IMR-90 (cell line): ENCODE results near the gene TAS2R30. TPM values are rescaled to one million over a fixed set of nuclear protein-coding genes. Genes with fewer than 3 reads are reported as not detected.

Experiments used
- ATAC-seq: fragments of 200-7000 bp; cut with Tn5 transposase; 2 replicates; pipeline ENCODE4 v1.9.1; 2020; ENCODE audit warnings: low read depth, mild to moderate bottlenecking, moderate library complexity
- BruUV-seq: library from RNA; stranded (reverse); fragments of 400-500 nt; replicated peaks from 2 replicates; lab custom pipeline; 2021; lab: Mats Ljungman, UMichigan
- CTCF ChIA-PET: fragments of 300-600 bp; formaldehyde crosslinking; extraction: SDS; loops from one replicate; lab custom pipeline; 2021; ENCODE audit warnings: antibody characterized with exemption; lab: Yijun Ruan, JAX
- POLR2A ChIA-PET: fragments of 300-600 bp; sonication (Branson Sonifier 250); formaldehyde crosslinking; loops from one replicate; lab custom pipeline; 2022; ENCODE audit warnings: antibody characterized with exemption; ENCODE audit not compliant: unreplicated experiment; lab: Charles Lee
- DNase-seq: peaks from one replicate; pipeline ENCODE4 v3.0.0; 2013
- H2AFZ ChIP-seq: replicated peaks from 2 replicates; pipeline ENCODE3; 2013; ENCODE audit warnings: low read length, mild to moderate bottlenecking; ENCODE audit not compliant: poor library complexity
- H2AK5ac ChIP-seq: 2 replicates; pipeline ENCODE4 v1.6.1; 2013; ENCODE audit warnings: low read depth, low read length, inconsistent platforms
- H2AK9ac ChIP-seq: replicated peaks from 2 replicates; pipeline ENCODE3; 2013; ENCODE audit warnings: mild to moderate bottlenecking, low read depth, low read length, moderate library complexity; ENCODE audit not compliant: poor library complexity
- H2BK120ac ChIP-seq: 2 replicates; pipeline ENCODE4 v1.6.1; 2013; ENCODE audit warnings: low read depth, low read length, inconsistent platforms
- H2BK15ac ChIP-seq: 3 replicates; pipeline ENCODE4 v1.6.1; 2013; ENCODE audit warnings: low read depth, low read length, inconsistent platforms
- H2BK20ac ChIP-seq: 2 replicates; pipeline ENCODE4 v1.6.1; 2013; ENCODE audit warnings: low read depth, mild to moderate bottlenecking, inconsistent platforms, low read length, moderate library complexity
- H2BK5ac ChIP-seq: 2 replicates; pipeline ENCODE4 v1.6.1; 2013; ENCODE audit warnings: mild to moderate bottlenecking, low read depth, low read length, inconsistent platforms; ENCODE audit not compliant: poor library complexity, severe bottlenecking
- H3K14ac ChIP-seq: replicated peaks from 2 replicates; pipeline ENCODE4 v1.6.1; 2013; ENCODE audit warnings: low read depth, low read length, inconsistent platforms
- H3K18ac ChIP-seq: 2 replicates; pipeline ENCODE4 v1.6.1; 2013; ENCODE audit warnings: low read depth, low read length, control low read depth
- H3K23ac ChIP-seq: 2 replicates; pipeline ENCODE4 v1.6.1; 2013; ENCODE audit warnings: low read depth, low read length, inconsistent platforms
- H3K27ac ChIP-seq: 2 replicates; pipeline ENCODE4 v1.5.1; 2013; ENCODE audit warnings: mild to moderate bottlenecking, control low read depth, low read length; ENCODE audit not compliant: insufficient read depth
- H3K27me3 ChIP-seq: 2 replicates; pipeline ENCODE4 v1.6.1; 2013; ENCODE audit warnings: low read length; ENCODE audit not compliant: control insufficient read depth, insufficient read depth
- H3K36me3 ChIP-seq: 2 replicates; pipeline ENCODE4 v1.6.1; 2013; ENCODE audit warnings: low read length, mixed read lengths; ENCODE audit not compliant: control insufficient read depth, insufficient read depth
- H3K4ac ChIP-seq: 2 replicates; pipeline ENCODE4 v1.6.1; 2013; ENCODE audit warnings: low read depth, low read length, inconsistent platforms
- H3K4me1 ChIP-seq: 2 replicates; pipeline ENCODE4 v1.6.1; 2013; ENCODE audit warnings: low read length, mixed read lengths; ENCODE audit not compliant: control insufficient read depth, insufficient read depth
- H3K4me2 ChIP-seq: 2 replicates; pipeline ENCODE4 v1.6.1; 2013; ENCODE audit warnings: low read depth, mild to moderate bottlenecking, control low read depth, low read length, moderate library complexity
- H3K4me3 ChIP-seq: 2 replicates; pipeline ENCODE4 v1.5.1; 2013; ENCODE audit warnings: low read depth, mild to moderate bottlenecking, control low read depth, low read length, moderate library complexity; ENCODE audit not compliant: insufficient read depth
- H3K56ac ChIP-seq: 2 replicates; pipeline ENCODE4 v1.6.1; 2013; ENCODE audit warnings: low read length, inconsistent platforms; ENCODE audit not compliant: insufficient read depth; ENCODE audit errors: extremely low read depth
- H3K79me1 ChIP-seq, 2 experiments: 2 replicates each; pipeline ENCODE4 v1.6.1; 2013; ENCODE audit warnings: low read length in 2 of 2, inconsistent platforms in 1 of 2, low read depth in 1 of 2
- H3K9ac ChIP-seq: 2 replicates; pipeline ENCODE4 v1.6.1; 2013; ENCODE audit warnings: low read depth, low read length, control low read depth
- H3K9me1 ChIP-seq: 2 replicates; pipeline ENCODE4 v1.6.1; 2013; ENCODE audit warnings: low read length, inconsistent platforms; ENCODE audit not compliant: insufficient read depth
- H3K9me3 ChIP-seq: 2 replicates; pipeline ENCODE4 v1.6.1; 2013; ENCODE audit warnings: low read length; ENCODE audit not compliant: control insufficient read depth, insufficient read depth
- H4K20me1 ChIP-seq: 2 replicates; pipeline ENCODE4 v1.6.1; 2013; ENCODE audit warnings: low read length, inconsistent platforms; ENCODE audit not compliant: insufficient read depth
- H4K5ac ChIP-seq: 2 replicates; pipeline ENCODE4 v1.6.1; 2013; ENCODE audit warnings: mild to moderate bottlenecking, low read depth, low read length, control low read depth
- H4K8ac ChIP-seq, 2 experiments: 2 replicates each; pipeline ENCODE4 v1.6.1; 2013; ENCODE audit warnings: low read depth in 2 of 2, low read length in 2 of 2, control low read depth in 1 of 2, inconsistent platforms in 1 of 2
- H4K91ac ChIP-seq: 2 replicates; pipeline ENCODE4 v1.6.1; 2013; ENCODE audit warnings: low read depth, low read length, inconsistent platforms; ENCODE audit not compliant: insufficient read depth
- BHLHE40 ChIP-seq: fragments of 150-350 bp; IDR thresholded peaks from 2 replicates; pipeline ENCODE4 v1.6.1; 2016; ENCODE audit warnings: mild to moderate bottlenecking, low read depth, low read length
- CEBPB ChIP-seq: IDR thresholded peaks from 2 replicates; pipeline ENCODE4 v1.6.1; 2012; ENCODE audit warnings: low read depth, low read length, improper control_type of control experiment
- CHD1 ChIP-seq: IDR thresholded peaks from 2 replicates; pipeline ENCODE4 v1.6.1; 2012; ENCODE audit warnings: low read depth, low read length, improper control_type of control experiment
- CTCF ChIP-seq: conservative IDR thresholded peaks from 2 replicates; pipeline ENCODE4 v1.5.1; 2012; ENCODE audit warnings: mild to moderate bottlenecking, low read depth, low read length, improper control_type of control experiment
- ELK1 ChIP-seq: fragments of 150-350 bp; IDR thresholded peaks from 2 replicates; pipeline ENCODE4 v1.6.1; 2016; ENCODE audit warnings: low read depth, mild to moderate bottlenecking, low read length, moderate library complexity, borderline replicate concordance
- FOS ChIP-seq: fragments of 150-350 bp; IDR thresholded peaks from 2 replicates; pipeline ENCODE4 v1.6.1; 2016; ENCODE audit warnings: low read depth, low read length
- MAFK ChIP-seq: IDR thresholded peaks from 2 replicates; pipeline ENCODE4 v1.6.1; 2012; ENCODE audit warnings: low read depth, low read length, improper control_type of control experiment
- MAZ ChIP-seq: IDR thresholded peaks from 2 replicates; pipeline ENCODE4 v1.6.1; 2012; ENCODE audit warnings: low read depth, mild to moderate bottlenecking, low read length, improper control_type of control experiment, moderate library complexity, borderline replicate concordance
- MXI1 ChIP-seq: IDR thresholded peaks from 2 replicates; pipeline ENCODE4 v1.6.1; 2012; ENCODE audit warnings: low read depth, mild to moderate bottlenecking, low read length, moderate library complexity, borderline replicate concordance
- NFE2L2 ChIP-seq: fragments of 150-350 bp; IDR thresholded peaks from 2 replicates; pipeline ENCODE4 v1.6.1; 2016; ENCODE audit warnings: low read depth, mild to moderate bottlenecking, low read length
- POLR2A ChIP-seq: IDR thresholded peaks from 2 replicates; pipeline ENCODE4 v1.6.1; 2012; ENCODE audit warnings: mild to moderate bottlenecking, low read depth, low read length
- RAD21 ChIP-seq: IDR thresholded peaks from 2 replicates; pipeline ENCODE4 v1.6.1; 2012; ENCODE audit warnings: low read length, improper control_type of control experiment
- RCOR1 ChIP-seq: IDR thresholded peaks from 2 replicates; pipeline ENCODE4 v1.6.1; 2012; ENCODE audit warnings: mild to moderate bottlenecking, low read length, improper control_type of control experiment; ENCODE audit not compliant: insufficient replicate concordance
- RFX5 ChIP-seq: IDR thresholded peaks from 2 replicates; pipeline ENCODE4 v1.8.0; 2012; ENCODE audit warnings: low read depth, mild to moderate bottlenecking, low read length, moderate library complexity
- SMC3 ChIP-seq: fragments of 150-350 bp; IDR thresholded peaks from 2 replicates; pipeline ENCODE4 v1.6.1; 2016; ENCODE audit warnings: low read depth, mild to moderate bottlenecking, antibody characterized with exemption, low read length, moderate library complexity
- WGBS, 2 experiments: methylation state at CpG; one replicate each; pipeline versions ENCODE4 v1.1.5 to v1.1.7; 2013; ENCODE audit warnings: missing lambda C conversion rate in 2 of 2; ENCODE audit not compliant: insufficient read length in 1 of 2; ENCODE audit errors: extremely low coverage in 2 of 2; 5-methylcytosine and 5-hydroxymethylcytosine counted together
- dilution Hi-C: fragments of 300-500 bp; cut with HindIII; formaldehyde crosslinking; loops from one replicate; pipeline ENCODE4 v1.14.3; 2018; ENCODE audit warnings: low sequenced_read_pairs; ENCODE audit not compliant: unreplicated experiment
- in situ Hi-C: fragments of 300-500 bp; cut with MboI; formaldehyde crosslinking; loops from 3 replicates; pipeline ENCODE4 v1.14.3; 2019; ENCODE audit warnings: low sequenced_read_pairs, inconsistent platforms, mixed read lengths
- intact Hi-C: fragments of 100-400 bp; cut with micrococcal nuclease; formaldehyde crosslinking; loops from 2 replicates; pipeline ENCODE4 v1.10.0; 2022
- polyA plus RNA-seq, 3 experiments: library from polyadenylated mRNA; depleted of rRNA; stranded (reverse); fragments of >200 nt; gene quantifications; 2 replicates each; pipeline ENCODE4 v1.2.3, GENCODE V29; 2012; ENCODE audit warnings: low replicate concordance in 1 of 3
- total RNA-seq: library from RNA; depleted of rRNA; stranded (reverse); fragments of >200 nt; gene quantifications from 2 replicates; pipeline ENCODE4 v1.2.3, GENCODE V29; 2012
- TF ChIP-seq, protein P1 (sequence below): fragments of 150-350 bp; IDR thresholded peaks from 2 replicates; pipeline ENCODE4 v1.6.1; 2017; ENCODE audit warnings: mild to moderate bottlenecking, antibody characterized with exemption, low read length, low read depth

TAS2R30 gene
- total and polyA plus RNA-seq, 2 of the 4 experiments (the other 2 are of a cell fraction), result 0.03 to 5.0 TPM

- Histone ChIP-seq H2AK5ac (no peak overlapping the region), H2BK120ac (no peak overlapping the region), H2BK5ac (no peak overlapping the region), H4K20me1 (peaks cover 4% of the 10 kb centered on the region; the same call in 1 of the 2 replicates), H3K14ac (no peak overlapping the region), H4K5ac (no peak overlapping the region), H4K8ac (no peak overlapping the region), H2AK9ac (no peak overlapping the region), H3K27ac (no peak overlapping the region), H3K18ac (no peak overlapping the region), H4K91ac (no peak overlapping the region), H2AFZ (no peak overlapping the region), H3K56ac (no peak overlapping the region), H3K27me3 (no peaks in the 10 kb centered on the region), H3K4me3 (no peak overlapping the region), H2BK20ac (no peak overlapping the region), H3K4ac (no peak overlapping the region), H3K23ac (no peak overlapping the region), H3K4me1 (no peaks in the 10 kb centered on the region), H3K36me3 (no peaks in the 10 kb centered on the region; the same call in 1 of the 2 replicates), H3K4me2 (no peak overlapping the region), H3K9ac (no peak overlapping the region), H3K9me1 (no peaks in the 10 kb centered on the region), H3K9me3 (peaks cover 2% of the 10 kb centered on the region; the same call in 1 of the 2 replicates), H2BK15ac (no peak overlapping the region), H3K79me1 (peaks cover 9 to 17% of the 10 kb centered on the region in 2 experiments; a peak in 3 of 4 replicates)
- intact Hi-C loops, result no loop called here
- ChIA-PET CTCF (no interaction called here), POLR2A (no interaction called here)
- no CpG with 5 or more reads among the region's 1 CpG for WGBS, 2 experiments
- in situ Hi-C loops, result no loop called here
- BruUV-seq, result no TSS peak
- DNase-seq (no peak), ATAC-seq (no peak)
- dilution Hi-C loops, result no loop called here
- TF ChIP-seq MAZ (no peak), POLR2A (no peak), NFE2L2 (no peak), BHLHE40 (no peak), RCOR1 (no peak), RFX5 (no peak), SMC3 (no peak), RAD21 (no peak), CHD1 (no peak), MXI1 (no peak), CEBPB (no peak), CTCF (no peak), FOS (no peak), ELK1 (no peak), MAFK (no peak)
- TF ChIP-seq, protein P1, sequence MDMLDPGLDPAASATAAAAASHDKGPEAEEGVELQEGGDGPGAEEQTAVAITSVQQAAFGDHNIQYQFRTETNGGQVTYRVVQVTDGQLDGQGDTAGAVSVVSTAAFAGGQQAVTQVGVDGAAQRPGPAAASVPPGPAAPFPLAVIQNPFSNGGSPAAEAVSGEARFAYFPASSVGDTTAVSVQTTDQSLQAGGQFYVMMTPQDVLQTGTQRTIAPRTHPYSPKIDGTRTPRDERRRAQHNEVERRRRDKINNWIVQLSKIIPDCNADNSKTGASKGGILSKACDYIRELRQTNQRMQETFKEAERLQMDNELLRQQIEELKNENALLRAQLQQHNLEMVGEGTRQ, result no peak
Observed at GRCh38 chr12:11150832-11151231, 16.4 kb upstream of the TAS2R30 start.
